ENCODE measurements around the gene GPR137. TPM values are rescaled to one million over a fixed set of nuclear protein-coding genes. Genes with fewer than 3 reads are reported as not detected.

GPR137 gene
- total RNA-seq, 2 experiments from 2014 or later = 23.6 to 27.2 TPM

Other genes with a start within 250 kb of the GPR137 start
- gene FLRT1, start 249.9 kb upstream of the GPR137 start, total RNA-seq = under 1 TPM; 0.21 to 0.25 TPM
- gene MACROD1, start 119.7 kb upstream of the GPR137 start, total RNA-seq = 10 to 100 TPM; 26.4 to 28.6 TPM
- 100 to 1,000 TPM; 398 to 403 TPM for gene STIP1, start 99.7 kb upstream of the GPR137 start, total RNA-seq
- gene FERMT3, start 79.1 kb upstream of the GPR137 start, total RNA-seq = 100 to 1,000 TPM; 182 to 184 TPM
- 10 to 100 TPM; 23.9 to 27.1 TPM for gene TRPT1, start 59.7 kb upstream of the GPR137 start, total RNA-seq
- 10 to 100 TPM; 61.8 to 74.1 TPM for gene NUDT22, start 59.6 kb upstream of the GPR137 start, total RNA-seq
- gene DNAJC4, start 55.3 kb upstream of the GPR137 start, total RNA-seq = 10 to 100 TPM; 21.9 to 23.1 TPM
- gene VEGFB, start 51.3 kb upstream of the GPR137 start, total RNA-seq = 10 to 100 TPM; 80.0 to 80.3 TPM
- gene FKBP2, start 44.8 kb upstream of the GPR137 start, total RNA-seq = 10 to 100 TPM; 19.9 to 21.3 TPM
- gene PPP1R14B, start 38.9 kb upstream of the GPR137 start, total RNA-seq = 100 to 1,000 TPM; 261 to 267 TPM
- gene PLCB3, start 34.3 kb upstream of the GPR137 start, total RNA-seq = 10 to 100 TPM in 1 of 2 experiments, 1 to 10 TPM in 1; 9.0 to 10.9 TPM
- 10 to 100 TPM; 21.3 to 22.9 TPM for gene BAD, start 1.2 kb upstream of the GPR137 start, total RNA-seq
- gene KCNK4, start 5.5 kb downstream of the GPR137 start, total RNA-seq = not detected
- under 1 TPM in 1 of 2 experiments, not detected in 1; 0.39 TPM for gene CATSPERZ, start 14.5 kb downstream of the GPR137 start, total RNA-seq
- gene ESRRA, start 19.7 kb downstream of the GPR137 start, total RNA-seq = 10 to 100 TPM; 19.0 to 29.6 TPM
- 100 to 1,000 TPM; 185 to 243 TPM for gene TRMT112, start 31.7 kb downstream of the GPR137 start, total RNA-seq
- 100 to 1,000 TPM; 110 to 142 TPM for gene PRDX5, start 32.3 kb downstream of the GPR137 start, total RNA-seq
- gene CCDC88B, start 54.4 kb downstream of the GPR137 start, total RNA-seq = 10 to 100 TPM; 58.4 to 71.3 TPM
- 10 to 100 TPM; 22.0 to 30.2 TPM for gene RPS6KA4, start 73.3 kb downstream of the GPR137 start, total RNA-seq

Data from activated CD4-positive, alpha-beta T cell treated with anti-CD3 and anti-CD28 coated beads for 36 hours (primary cell).